ENCODE measurements around the gene ESPN. TPM values are rescaled to one million over a fixed set of nuclear protein-coding genes. Genes with fewer than 3 reads are reported as not detected.

ESPN gene
- total RNA-seq, 1 donor from 2014 or later = 0.66 TPM

GRCh38 chr1:6509919-6510291 lies 85.3 kb downstream of the ESPN start:
- H3K4me3 ChIP-seq (ENCODE audit: insufficient read depth, low read depth, low read length) = no peak overlapping the region
- no peak overlapping the region for H3K9ac ChIP-seq (ENCODE audit: low read length)
- H3K9me3 ChIP-seq (ENCODE audit: insufficient read depth, low read depth, low read length) = no peaks in the 10 kb centered on the region
- Mint-ChIP-seq H3K27ac (ENCODE audit: unreplicated experiment) (no peak overlapping the region), H3K9me3 (ENCODE audit: unreplicated experiment) (no peaks in the 10 kb centered on the region), H3K4me1 (ENCODE audit: low read depth, unreplicated experiment) (no peaks in the 10 kb centered on the region), H3K4me3 (ENCODE audit: unreplicated experiment) (no peak overlapping the region), H3K36me3 (ENCODE audit: low read depth, unreplicated experiment) (no peaks in the 10 kb centered on the region), H3K27me3 (ENCODE audit: low read depth, unreplicated experiment) (peaks cover 11% of the 10 kb centered on the region)
- no peaks in the 10 kb centered on the region for H3K27me3 ChIP-seq (ENCODE audit: insufficient read depth, low read length)
- DNase-seq (ENCODE audit: low read depth) = no peak
- no peak overlapping the region for H3K4me2 ChIP-seq (ENCODE audit: low read length)
- no peak overlapping the region for H2AFZ ChIP-seq (ENCODE audit: low read depth, low read length)
- FAIRE-seq = no peak
- no peaks in the 10 kb centered on the region for H3K79me2 ChIP-seq (ENCODE audit: insufficient read depth, low read length)
- H3K36me3 ChIP-seq (ENCODE audit: insufficient read depth, low read length) = no peaks in the 10 kb centered on the region
- no peak overlapping the region for H3K27ac ChIP-seq (ENCODE audit: low read depth, low read length)
- TF ChIP-seq, protein P1, sequence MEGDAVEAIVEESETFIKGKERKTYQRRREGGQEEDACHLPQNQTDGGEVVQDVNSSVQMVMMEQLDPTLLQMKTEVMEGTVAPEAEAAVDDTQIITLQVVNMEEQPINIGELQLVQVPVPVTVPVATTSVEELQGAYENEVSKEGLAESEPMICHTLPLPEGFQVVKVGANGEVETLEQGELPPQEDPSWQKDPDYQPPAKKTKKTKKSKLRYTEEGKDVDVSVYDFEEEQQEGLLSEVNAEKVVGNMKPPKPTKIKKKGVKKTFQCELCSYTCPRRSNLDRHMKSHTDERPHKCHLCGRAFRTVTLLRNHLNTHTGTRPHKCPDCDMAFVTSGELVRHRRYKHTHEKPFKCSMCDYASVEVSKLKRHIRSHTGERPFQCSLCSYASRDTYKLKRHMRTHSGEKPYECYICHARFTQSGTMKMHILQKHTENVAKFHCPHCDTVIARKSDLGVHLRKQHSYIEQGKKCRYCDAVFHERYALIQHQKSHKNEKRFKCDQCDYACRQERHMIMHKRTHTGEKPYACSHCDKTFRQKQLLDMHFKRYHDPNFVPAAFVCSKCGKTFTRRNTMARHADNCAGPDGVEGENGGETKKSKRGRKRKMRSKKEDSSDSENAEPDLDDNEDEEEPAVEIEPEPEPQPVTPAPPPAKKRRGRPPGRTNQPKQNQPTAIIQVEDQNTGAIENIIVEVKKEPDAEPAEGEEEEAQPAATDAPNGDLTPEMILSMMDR (IDR thresholded peaks at IDR 0.05; ENCODE audit: insufficient read depth, low read depth, low read length) = no peak
- TF ChIP-seq EZH2 (IDR thresholded peaks at IDR 0.05; ENCODE audit: insufficient read depth, low read length) = no peak
- H3K4me1 ChIP-seq (ENCODE audit: insufficient read depth, low read length) = no peaks in the 10 kb centered on the region
- no peaks in the 10 kb centered on the region for H4K20me1 ChIP-seq (ENCODE audit: insufficient read depth, low read length)

DNA sequence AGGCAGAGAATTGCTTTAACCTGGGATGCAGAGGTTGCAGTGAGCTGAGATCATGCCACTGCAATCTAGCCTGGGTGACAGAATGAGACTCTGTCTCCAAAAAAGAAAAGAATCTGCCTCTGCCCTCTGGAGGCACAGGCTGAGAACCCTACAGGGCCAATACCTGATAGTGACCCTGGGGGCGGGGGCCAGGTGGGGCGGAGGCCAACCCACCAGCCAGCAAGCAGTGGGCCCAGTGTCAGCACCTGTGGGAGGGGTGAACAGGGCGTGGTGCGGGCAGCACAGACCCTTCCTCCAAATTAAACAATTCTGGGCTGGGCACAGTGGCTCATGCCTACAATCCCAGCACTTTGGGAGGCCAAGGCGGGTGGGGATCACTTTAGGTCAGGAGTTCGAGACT lies 85.9 kb downstream of the ESPN start:
- no peaks in the 10 kb centered on the region for H4K20me1 ChIP-seq (ENCODE audit: insufficient read depth, low read length)
- no peak overlapping the region for H2AFZ ChIP-seq (ENCODE audit: low read depth, low read length)
- no peak overlapping the region for H3K4me2 ChIP-seq (ENCODE audit: low read length)
- no peaks in the 10 kb centered on the region for H3K36me3 ChIP-seq (ENCODE audit: insufficient read depth, low read length)
- no peaks in the 10 kb centered on the region for H3K4me1 Mint-ChIP-seq (ENCODE audit: low read depth, unreplicated experiment)
- no peaks in the 10 kb centered on the region for H3K79me2 ChIP-seq (ENCODE audit: insufficient read depth, low read length)
- no peak for FAIRE-seq
- no peak overlapping the region for H3K4me3 ChIP-seq (ENCODE audit: insufficient read depth, low read depth, low read length)
- H3K36me3 Mint-ChIP-seq (ENCODE audit: low read depth, unreplicated experiment) = no peaks in the 10 kb centered on the region
- H3K9me3 ChIP-seq (ENCODE audit: insufficient read depth, low read depth, low read length) = no peaks in the 10 kb centered on the region
- no peak overlapping the region for H3K27ac ChIP-seq (ENCODE audit: low read depth, low read length)
- H3K4me3 Mint-ChIP-seq (ENCODE audit: unreplicated experiment) = no peak overlapping the region
- H3K4me1 ChIP-seq (ENCODE audit: insufficient read depth, low read length) = no peaks in the 10 kb centered on the region
- peaks cover 6% of the 10 kb centered on the region for H3K27me3 Mint-ChIP-seq (ENCODE audit: low read depth, unreplicated experiment)
- no peaks in the 10 kb centered on the region for H3K9me3 Mint-ChIP-seq (ENCODE audit: unreplicated experiment)
- no peaks in the 10 kb centered on the region for H3K27me3 ChIP-seq (ENCODE audit: insufficient read depth, low read length)
- H3K9ac ChIP-seq (ENCODE audit: low read length) = no peak overlapping the region
- no peak overlapping the region for H3K27ac Mint-ChIP-seq (ENCODE audit: unreplicated experiment)
- DNase-seq (ENCODE audit: low read depth) = no peak
- no peak for TF ChIP-seq EZH2 (IDR thresholded peaks at IDR 0.05; ENCODE audit: insufficient read depth, low read length)
- TF ChIP-seq, protein P1 (IDR thresholded peaks at IDR 0.05; ENCODE audit: insufficient read depth, low read depth, low read length) = no peak

Small RNAs within 50 kb of the gene (microRNA-seq; reads per million reads assigned to microRNA genes)
- gene MIR4252 = not detected

Other genes with a start within 250 kb of the ESPN start
- gene CHD5, start 244.5 kb upstream of the ESPN start, total RNA-seq = 0.14 and 0.18 TPM in 2 replicates
- 237 and 283 TPM in 2 replicates for gene RPL22, start 225.2 kb upstream of the ESPN start, total RNA-seq
- 4.7 and 7.4 TPM in 2 replicates for gene RNF207, start 218.7 kb upstream of the ESPN start, total RNA-seq
- gene ICMT, start 188.8 kb upstream of the ESPN start, total RNA-seq = 58.1 and 59.5 TPM in 2 replicates
- not detected in 2 replicates for gene HES3, start 180.6 kb upstream of the ESPN start, total RNA-seq
- 3.0 and 3.7 TPM in 2 replicates for gene GPR153, start 163.7 kb upstream of the ESPN start, total RNA-seq
- gene ACOT7, start 31.0 kb upstream of the ESPN start, total RNA-seq = 75.6 and 91.1 TPM in 2 replicates
- 0.94 and 3.0 TPM in 2 replicates for gene HES2, start 4.9 kb upstream of the ESPN start, total RNA-seq
- 16.5 and 18.8 TPM in 2 replicates for gene TNFRSF25, start 41.4 kb downstream of the ESPN start, total RNA-seq
- gene PLEKHG5, start 66.9 kb downstream of the ESPN start, total RNA-seq = 23.0 and 25.1 TPM in 2 replicates
- gene NOL9, start 129.7 kb downstream of the ESPN start, total RNA-seq = 24.0 and 26.8 TPM in 2 replicates
- not detected in 2 replicates for gene TAS1R1, start 130.5 kb downstream of the ESPN start, total RNA-seq
- 20.0 and 26.5 TPM in 2 replicates for gene ZBTB48, start 155.2 kb downstream of the ESPN start, total RNA-seq
- gene KLHL21, start 178.1 kb downstream of the ESPN start, total RNA-seq = 39.7 and 42.3 TPM in 2 replicates
- gene PHF13, start 189.0 kb downstream of the ESPN start, total RNA-seq = 23.7 and 24.7 TPM in 2 replicates
- 15.1 and 16.5 TPM in 2 replicates for gene THAP3, start 200.1 kb downstream of the ESPN start, total RNA-seq